ENCODE measurements around the gene U2AF2.
"Not testable (repeated sequence)": the region's sequence is repeated elsewhere in the genome, so short reads cannot be mapped to it uniquely, and the experiment has no call there.

The U2AF2 gene

DNA sequence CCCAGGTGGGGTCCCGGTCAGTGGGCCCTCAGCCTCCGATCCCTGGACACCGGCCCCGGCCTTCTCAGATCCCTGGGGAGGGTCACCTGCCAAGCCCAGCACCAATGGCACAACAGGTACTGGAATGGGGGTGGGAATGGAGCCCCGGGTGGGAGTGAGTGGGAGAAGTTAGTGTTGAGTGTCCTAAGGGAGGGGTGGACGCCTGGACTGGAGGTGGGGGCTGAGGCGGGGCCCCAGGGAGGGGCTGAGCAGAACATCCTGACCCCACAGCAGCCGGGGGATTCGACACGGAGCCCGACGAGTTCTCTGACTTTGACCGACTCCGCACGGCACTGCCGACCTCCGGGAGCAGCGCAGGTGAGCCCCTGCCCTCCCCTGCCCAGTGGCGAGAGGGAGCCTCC lies 37.8 kb downstream of the U2AF2 start:
- DNase-seq, result no peak

DNA sequence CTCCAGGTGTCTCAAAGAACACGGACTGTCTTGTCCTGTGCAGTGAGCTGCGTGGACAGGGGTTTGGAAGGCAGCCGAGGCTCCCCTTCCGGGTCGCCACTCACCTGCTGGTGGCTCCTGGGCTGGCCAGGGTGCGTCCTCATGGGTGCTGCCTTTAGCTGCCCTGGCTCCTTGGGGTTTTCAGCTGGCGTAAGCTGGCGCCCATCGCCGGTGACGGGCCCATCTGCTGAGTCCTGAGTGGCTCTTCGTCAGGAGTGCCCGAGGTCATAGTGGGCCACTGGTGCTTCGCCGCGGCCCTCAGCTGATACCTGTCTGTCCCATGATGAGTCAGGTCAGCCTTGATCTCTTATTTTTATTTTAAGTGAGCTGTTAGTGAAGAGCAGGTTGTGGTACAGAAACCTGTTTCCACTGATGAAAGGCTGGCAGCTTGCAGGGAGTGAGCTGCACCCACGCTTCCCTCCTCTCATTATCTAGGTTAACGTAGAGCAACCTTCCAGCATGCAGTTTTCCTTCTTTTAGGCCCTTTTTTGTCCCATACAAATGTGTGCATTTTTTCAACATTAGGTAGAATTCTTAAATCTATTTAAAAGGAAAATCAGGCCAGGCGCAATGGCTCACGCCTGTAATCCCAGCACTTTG lies 38.6 kb downstream of the U2AF2 start:
- DNase-seq, result no peak

DNA sequence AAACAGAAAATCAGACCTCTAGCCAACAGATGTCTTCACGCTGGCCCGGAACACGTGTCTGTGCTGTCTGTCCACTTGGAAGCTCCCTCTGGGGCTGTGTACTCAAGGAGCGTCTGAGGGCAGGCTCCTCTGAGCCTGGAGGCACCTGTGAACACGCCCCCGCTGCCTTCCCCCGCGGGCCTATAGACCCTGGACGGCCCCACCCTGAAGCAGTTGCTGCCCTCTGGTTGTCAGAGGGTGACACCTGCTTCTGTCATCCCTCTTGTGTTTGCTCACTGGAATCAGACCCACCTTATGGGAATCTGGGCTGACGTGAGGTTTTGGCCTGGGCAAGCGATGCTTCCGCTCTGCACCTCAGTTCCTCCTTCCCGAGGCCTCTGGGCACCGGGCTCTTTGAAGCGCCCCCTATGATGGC lies 39.4 kb downstream of the U2AF2 start:
- DNase-seq, result no peak

DNA sequence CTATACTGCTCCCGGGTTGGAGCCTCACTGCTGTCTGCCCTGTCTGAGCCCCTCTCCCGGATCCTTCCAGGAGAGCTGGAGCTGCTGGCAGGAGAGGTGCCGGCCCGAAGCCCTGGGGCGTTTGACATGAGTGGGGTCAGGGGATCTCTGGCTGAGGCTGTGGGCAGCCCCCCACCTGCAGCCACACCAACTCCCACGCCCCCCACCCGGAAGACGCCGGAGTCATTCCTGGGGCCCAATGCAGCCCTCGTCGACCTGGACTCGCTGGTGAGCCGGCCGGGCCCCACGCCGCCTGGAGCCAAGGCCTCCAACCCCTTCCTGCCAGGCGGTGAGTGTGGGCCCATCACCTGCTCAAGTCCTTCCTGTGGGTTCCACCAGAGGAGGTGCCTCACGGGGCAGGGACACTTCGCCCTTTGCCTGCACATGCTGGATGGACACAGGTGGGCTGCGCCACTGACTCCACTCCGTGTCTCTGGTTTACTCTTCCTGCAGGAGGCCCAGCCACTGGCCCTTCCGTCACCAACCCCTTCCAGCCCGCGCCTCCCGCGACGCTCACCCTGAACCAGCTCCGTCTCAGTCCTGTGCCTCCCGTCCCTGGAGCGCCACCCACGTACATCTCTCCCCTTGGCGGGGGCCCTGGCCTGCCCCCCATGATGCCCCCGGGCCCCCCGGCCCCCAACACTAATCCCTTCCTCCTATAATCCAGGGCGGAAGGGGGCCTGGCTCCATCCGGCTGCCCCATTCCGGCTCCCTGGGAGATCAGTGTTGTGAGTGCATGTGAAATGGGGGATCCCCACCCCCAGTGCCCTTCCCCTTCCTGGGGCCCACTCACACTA lies 40.0 kb downstream of the U2AF2 start:
- DNase-seq, result no peak

DNA sequence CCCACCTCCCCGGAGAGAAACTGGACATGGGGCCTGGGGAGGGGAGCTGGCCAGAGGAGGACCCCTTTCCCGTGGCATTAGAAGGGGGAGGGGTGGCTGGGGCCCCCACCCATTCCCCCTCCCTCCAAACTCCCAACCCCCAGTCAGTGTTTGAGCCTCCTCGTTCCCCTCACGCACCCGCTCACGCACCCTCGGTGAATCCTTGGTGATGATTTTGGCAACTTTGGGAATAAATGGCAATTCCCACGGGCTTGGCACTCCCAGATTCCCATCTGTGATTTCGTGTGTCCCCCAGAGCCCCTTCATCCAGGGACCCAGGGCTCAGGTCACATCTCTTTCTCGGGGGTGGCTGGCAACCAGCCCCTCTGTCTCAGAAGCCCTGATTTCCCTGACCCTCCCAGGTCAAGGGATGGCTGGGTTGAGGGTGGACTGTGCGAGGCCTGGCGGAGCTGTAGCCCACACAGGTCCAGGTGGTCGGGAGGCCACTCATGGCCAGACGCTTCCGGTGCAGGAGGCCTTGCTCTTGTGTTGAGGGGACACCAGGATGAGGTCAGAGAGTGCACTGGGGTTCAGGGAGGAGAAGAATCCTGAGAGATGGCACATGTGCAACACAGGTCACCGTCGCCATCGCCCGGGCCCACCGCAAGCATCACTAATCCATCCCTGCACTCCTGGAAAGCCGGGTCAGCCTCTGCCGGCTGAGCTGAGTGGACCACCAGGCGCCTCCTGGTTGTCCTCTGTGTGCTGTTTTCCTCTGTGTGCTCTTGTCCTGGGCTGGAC lies 40.9 kb downstream of the U2AF2 start:
- DNase-seq, result no peak

DNA sequence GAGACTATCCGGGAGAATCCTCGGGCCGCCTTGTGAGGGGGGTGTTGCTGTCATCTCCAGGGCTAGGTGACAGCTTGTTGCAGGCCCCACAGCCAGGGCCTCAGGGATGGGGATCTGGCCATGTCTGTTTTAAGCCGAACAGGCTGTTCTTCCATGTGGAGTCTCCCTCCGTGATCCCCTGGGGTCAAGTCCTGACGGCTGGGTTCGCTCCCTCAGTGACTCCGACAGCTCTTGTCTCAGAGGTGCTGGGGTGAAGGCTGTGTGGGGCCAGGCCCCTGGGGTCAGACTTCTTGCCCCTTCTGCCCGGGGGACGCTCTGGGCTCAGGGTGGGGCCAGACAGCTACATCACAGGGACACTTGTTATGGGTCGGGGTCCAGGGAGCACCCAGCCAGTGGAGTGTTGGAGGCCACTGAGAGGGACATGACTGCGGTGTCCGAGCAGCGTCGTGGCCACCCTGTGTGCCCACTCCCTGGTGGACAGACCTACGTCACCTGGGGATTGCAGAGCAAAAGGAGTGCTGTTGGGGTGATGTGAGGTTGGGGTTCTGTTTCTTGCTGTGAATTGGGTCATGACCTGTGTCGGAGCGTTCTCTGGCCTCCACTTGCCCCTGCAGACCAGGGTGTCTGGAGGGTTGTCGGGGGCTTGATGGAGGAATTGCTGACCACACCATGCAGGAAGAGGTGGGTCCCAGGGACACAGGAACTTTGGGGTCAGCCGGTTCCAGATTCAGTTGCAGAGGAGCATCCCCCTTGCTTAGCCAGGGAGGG lies 41.6 kb downstream of the U2AF2 start:
- no peak for DNase-seq

DNA sequence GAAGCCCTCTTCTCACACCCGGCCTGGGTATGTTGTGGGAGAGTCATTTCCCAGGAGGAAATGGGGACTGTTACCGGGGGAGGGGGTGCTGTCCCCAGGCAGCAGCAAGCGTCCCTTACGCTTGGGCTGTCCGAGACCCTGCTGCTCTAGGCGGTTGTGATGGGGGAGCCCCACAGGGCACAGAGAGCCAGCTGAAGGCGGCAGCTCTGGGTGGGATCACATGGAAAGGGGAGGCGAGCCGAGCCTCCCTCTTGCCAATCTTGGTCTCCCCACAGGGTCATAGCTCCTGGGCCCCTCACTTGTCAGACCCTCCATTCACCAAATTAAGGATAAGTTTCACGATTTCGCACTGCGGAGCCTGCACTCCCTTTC lies 42.2 kb downstream of the U2AF2 start:
- DNase-seq, result no peak

DNA sequence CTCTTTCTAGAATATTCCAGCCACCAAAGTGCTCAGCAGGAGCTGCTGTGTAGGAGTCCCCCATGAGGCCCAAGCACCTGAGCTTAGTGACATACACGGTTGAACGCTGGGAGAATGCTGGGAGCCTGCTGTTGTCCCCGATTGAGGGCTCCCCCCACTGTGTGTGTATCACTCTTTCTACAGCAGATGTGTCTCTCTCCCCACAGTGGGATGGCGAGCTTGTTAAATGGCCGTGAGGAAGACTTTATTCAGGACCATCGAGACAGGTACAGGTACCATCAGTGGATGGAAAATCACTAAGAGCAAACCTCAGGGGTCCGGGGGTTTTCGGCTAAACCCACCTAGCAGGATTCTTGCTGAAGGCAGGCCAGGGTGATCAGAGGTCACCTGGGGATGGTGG lies 42.9 kb downstream of the U2AF2 start:
- DNase-seq, result no peak

DNA sequence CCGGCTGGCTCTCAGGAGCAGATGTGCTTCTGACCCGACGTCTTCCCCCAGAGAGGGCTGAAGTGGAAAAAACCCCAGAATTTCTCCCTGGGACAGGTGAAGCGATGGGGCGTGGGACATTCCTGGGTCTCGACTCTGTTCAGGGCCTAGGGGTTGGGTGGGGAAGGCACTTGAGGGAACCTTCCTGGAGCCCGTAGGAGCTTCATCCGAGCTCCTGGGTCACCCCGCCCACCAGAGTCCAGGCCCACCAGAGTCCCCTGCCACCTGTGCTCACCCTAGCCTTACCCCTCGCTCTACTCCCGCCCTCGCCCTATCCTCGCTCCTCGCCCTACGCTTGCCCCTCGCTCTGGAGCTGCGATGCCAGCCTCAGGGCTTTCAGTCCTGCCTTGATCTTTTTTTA lies 43.4 kb downstream of the U2AF2 start:
- no peak for DNase-seq

DNA sequence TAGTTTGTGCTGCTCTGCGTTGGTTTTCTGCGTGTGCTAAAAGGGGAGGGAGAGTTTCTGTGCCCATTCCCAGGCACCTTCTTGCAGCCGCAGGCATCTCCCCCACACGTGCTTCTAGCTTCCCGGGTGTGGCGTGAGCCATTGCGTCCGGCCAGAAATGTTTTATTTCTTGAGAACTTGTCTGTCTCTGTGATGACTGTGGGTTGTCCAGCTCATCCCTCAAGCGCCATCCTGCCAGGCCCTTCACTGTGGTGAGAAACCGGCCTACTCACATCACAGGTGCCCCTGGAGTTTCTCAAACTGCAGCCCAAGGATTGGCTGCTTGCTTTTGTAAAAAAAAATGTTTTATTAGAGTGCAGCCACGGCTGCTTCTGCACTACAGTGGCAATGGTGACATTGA lies 44.4 kb downstream of the U2AF2 start:
- DNase-seq, result no peak

DNA sequence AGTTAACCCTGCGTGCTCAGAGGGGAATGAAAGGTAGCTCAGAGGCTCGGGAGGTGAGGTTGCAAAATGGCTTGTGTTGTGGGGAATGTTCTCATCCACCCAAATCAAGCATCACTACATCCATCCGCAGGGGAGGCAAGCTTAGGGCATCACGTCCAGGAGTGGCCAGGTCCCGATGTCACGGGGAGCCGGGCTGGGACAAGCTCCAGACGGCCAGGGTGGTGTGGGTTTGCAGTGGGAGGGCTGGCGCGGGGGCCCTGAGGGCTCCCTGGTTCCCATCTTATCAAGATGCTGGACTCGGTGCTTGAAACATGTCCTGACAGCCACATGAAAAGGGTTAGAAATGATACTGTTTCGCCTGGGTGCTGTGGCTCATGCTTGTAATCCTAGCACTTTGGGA lies 46.0 kb downstream of the U2AF2 start:
- DNase-seq, result no peak

DNA sequence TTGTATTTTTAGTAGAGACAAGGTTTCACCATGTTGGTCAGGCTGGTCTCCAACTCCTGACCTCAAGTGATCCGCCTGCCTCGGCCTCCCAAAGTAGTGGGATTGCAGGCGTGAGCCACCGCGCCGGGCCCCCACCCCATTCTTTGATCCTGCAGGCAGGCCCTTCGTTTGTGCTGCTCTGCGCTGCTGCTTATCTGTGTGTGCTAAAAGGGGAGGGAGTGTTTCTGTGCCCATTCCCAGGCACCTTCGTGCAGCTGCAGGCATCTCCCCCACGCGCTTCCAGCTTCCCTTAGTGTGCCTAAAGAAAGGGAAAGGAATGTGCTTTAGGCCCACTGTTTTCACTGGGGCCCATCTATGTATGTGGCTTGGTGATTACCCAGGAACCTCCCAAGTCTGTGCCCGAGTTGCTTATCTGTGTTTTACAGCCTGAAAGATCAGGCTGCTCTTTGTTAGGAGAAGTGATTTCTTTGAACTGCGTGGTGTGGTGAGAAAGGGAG lies 47.3 kb downstream of the U2AF2 start:
- no peak for DNase-seq

DNA sequence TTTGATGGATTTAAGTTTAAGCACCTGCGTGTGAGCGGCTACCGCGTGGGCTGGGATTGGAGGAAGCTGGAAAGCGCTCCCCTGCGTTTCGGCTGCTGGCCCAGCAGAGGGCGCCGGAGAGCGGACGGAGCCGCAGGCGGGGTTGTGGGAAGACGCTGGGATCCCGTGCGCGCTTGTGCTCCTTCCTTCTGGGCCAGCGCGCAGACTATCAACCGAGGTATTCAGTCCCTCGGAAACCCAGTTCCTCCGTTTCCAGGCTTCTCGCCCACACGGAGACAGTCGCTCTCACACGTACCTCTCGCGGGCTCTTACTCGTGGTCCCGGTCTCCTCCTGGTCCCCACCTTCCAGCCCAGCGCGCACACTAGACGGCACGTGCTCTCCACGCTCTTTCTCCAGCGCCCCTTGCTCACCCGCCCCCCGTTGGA lies 49.0 kb downstream of the U2AF2 start:
- DNase-seq, result peak; percentile 45

DNA sequence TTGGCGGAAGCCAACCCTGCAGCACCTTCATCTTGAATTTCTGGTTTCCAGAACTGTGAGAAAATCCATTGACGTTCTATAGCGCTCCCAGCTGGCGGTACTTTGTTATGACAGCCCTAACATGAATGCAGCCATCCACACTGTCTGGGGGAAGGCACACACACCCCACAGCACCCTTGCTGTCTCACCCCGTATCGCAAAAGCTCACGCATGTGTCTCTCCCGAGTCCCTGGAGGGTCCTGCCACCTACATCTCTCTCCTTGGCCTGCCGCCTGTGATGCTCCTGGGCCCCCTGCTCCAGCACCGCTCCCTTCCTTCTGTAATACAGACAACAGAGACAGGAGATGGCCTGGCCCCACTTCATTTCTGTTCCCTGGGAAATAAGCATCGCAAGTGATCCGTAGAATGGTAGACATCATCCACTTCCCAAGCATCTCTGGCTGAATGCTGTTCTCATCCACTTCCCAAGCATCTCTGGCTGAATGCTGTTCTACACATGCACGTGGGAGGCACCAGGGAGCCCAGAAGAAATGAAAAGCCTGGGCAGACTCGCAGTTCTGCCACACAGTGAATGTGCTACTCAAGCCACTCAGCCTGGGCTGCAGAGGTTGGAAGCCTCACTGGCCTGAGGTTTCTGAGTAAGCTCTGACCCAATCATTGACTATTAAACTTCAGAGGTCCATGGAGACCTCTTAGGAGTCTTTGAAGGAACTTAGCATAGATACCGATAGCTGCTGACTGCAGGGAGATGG lies 49.8 kb downstream of the U2AF2 start:
- no peak for DNase-seq

DNA sequence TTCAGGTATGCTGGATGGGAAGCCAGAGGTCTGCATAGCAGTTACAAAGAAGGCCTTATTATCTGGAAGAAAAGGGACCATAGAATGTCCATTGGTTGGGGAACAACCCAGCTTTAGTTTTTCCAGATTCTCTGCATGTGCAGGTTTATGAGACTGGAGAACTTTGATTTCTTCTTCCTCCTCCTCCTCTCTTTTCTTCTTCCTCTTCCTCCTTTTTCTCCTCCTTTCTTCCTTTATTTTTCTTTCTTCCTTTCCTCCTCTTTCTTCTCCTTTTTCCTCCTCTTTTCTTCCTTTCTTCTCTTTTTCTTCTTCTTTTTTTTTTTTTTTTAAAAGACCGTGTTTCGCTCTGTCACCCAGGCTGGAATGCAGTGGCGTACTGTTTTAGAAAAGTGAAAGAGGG lies 51.1 kb downstream of the U2AF2 start:
- DNase-seq, result no peak

DNA sequence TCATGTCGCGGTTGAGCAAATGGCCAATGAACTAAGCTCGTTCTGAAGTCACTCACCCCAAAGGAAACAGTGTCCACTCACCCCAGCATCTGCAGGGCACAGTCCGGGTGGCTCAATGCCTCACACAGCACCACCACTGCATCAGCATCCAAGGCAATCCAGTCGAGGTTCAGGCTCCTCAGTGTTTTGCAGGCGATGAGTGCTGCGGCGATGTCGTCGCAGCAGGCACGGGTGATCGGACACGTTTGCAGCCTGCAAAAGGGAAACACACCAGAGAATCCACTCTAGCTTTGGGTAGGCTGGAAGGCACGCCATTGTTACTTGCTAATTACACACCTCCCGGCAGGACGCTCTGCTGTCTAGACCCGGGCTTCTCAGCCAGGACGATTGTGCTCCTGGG lies 56.9 kb downstream of the U2AF2 start:
- no peak for DNase-seq

DNA sequence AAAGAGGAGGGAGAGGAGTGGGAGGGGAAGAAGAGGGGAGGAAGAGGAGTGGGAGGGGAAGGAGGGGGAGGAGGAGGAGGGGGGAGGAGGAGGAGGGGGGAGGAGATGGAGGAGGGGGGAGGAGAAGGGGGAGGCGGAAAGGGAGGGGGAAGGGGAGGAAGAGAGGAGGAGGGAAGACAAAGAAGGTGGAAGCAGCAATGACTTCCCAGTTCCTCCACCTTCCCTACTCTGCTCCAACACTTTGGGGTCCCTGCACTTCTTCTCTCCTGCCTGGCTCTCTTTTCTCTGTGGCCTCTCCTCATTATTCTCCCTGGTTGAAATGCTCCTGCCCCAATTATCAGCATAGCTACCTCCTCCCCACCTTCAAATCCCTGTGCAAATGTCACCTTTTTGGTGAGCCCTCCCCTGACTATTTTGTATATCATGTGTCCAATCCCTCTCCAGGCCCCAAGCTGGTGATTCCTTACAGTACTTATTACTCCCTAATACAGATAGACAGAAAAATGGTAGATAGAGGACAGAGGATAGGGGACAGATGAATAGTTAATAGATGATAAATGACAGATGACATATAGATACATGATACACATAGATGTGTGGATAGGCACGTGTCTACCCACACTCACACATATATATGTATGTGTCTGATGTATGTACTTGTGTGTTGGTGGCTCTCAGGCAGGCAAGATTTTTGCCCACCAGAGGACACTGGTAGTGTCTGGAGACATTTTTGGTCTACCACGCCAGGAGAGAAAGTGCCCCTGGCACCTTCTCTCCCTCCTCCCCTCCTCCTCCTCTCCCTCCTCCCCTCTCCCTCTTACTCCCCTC lies 58.2 kb downstream of the U2AF2 start:
- DNase-seq, result no peak

DNA sequence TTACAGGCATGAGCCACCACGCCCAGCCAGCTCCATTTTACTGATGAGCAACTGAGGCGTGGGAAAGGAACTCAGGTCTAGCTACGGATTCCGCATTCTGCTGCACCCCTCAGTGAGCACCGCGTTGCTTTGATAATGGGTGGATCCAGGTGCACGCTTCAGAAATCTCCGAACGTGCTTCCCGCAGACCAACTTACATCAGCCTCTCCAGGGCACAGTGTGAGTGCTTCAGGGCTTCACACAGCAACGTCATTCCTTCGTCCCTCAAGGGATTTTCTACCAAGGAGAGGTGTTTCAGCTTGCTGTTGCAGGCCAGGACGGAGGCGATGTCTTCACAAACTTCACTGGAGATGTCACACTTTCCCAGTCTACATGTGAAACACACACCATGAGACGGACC lies 61.7 kb downstream of the U2AF2 start:
- DNase-seq, result no peak

DNA sequence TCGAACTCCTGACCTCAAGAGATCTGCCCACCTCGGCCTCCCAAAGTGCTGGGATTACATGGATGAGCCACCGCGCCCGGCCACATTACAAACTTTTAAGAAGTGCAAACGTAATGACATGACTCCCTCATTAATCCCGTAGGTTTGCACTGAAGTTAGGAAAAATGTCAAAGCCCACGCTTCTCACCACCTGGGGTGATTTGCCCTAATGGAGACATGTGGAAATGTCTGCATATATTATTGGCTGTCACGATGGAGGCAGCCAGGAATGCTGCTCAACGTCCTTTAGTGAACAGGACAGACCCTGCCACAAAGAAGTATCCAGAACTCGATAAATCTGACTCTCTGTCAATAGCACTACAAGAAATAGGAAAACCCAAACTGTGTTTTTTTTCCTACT lies 62.4 kb downstream of the U2AF2 start:
- DNase-seq, result no peak

DNA sequence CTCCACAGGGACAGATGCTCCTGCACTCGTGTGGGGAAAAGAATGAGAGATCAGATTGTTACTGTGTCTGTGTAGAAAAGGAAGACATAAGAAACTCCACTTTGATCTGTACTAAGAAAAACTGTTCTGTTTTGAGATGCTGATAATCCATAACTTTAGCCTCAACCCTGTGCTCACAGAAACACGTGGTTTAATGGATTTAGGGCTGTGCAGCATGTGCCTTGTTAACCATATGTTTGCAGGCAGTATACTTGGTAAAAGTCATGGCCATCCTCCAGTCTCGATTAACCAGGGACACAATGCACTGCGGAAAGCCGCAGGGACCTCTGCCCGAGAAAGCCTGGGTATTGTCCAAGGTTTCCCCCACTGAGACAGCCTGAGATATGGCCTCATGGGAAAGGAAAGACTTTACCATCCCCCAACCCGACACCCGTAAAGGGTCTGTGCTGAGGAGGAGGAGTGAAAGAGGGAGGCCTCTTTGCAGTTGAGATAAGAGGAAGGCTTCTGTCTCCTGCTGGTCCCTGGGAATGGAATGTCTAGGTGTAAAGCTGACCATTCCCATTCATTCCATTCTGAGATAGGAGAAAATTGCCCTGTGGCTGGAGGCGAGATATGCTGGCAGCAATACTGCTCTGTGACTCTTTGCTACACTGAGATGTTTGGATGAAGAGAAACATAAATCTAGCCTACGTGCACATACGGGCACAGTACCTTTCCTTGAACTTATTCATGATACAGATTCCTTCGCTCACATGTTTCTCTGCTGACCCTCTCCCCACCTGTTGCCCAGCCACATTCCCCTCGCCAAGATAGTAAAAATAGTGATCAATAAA lies 63.3 kb downstream of the U2AF2 start:
- not testable (repeated sequence) for DNase-seq

Measured in activated naive CD4-positive, alpha-beta T cell treated with anti-CD3 and anti-CD28 coated beads, Interleukin-2, amount 50 U/mL, for 16 hours (primary cell).